Activated CD4-positive, CD25-positive, alpha-beta regulatory T cell treated with anti-CD3 and anti-CD28 coated beads, Interleukin-2, amount 50 U/mL, for 16 hours (primary cell): ENCODE results near the gene KIF17.

ENCODE experiments used
- DNase-seq: peaks from one replicate; pipeline ENCODE4 v3.0.0-alpha.2; 2020; ENCODE audit warnings: low read depth, low spot score

The KIF17 gene

GRCh38 chr1:20626098-20626427 lies 91.7 kb downstream of the KIF17 start:
- DNase-seq, result no peak

DNA sequence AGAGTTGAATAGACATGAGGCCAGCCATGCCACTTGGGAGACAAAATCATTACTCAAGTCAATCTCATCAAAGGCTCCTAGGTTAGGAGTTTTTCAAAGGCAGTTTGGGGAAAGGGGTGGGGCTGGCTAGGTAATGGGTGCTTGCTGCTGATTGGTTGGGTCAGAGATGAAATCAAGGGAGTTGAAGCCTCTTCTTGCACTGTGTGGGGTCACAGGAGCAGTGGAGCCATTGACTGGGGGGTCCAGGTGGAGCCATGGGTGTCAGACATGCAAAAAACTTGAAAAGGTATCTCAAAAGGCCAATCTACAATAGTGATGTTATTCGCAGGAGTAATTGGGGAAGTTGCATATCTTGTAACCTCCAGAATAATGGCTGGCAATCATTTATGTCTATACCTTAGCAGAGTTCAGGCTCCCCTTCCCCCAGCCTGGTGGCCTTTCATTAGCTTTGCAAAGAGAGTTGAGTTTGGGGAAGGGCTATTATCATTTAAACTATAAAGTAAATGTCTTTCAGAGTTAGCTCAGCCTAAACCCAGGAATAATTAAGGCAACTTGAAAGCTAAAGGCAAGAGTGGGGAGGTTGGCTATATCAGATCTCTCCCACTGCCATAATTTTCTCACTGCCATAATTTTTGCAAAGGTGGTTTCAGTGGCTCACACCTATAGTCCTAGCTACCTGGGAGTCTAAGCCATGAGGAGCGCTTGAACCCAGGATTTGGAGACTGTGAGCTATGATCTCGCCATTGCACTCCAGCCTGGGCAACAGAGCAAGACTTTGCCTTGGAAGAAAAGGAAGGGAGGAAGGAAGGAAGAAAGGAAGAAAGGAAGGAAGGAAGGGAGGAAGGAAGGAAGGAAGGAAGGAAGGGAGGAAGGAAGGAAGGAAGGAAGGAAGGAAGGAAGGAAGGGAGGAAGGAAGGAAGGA lies 92.4 kb downstream of the KIF17 start:
- no peak for DNase-seq

DNA sequence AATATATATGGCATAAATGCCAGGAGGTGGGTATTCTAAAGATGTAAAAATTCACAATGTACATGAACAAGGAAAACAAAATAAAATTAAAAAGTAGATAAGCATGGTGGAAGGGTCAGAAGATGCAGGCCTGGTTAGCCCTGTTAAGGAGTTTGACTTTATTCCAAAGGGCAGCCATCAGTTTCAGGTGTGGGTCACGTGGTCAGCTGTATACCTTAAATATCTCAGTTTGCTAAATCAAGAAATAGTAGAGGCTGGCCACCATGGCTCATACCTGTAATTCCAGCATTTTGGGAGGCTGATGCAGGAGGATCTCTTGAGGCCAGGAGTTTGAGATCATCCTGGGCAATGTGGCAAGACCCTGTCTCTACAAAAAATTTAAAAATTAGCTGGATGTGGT lies 93.1 kb downstream of the KIF17 start:
- DNase-seq, result no peak

GRCh38 chr1:20621012-20621411 lies 96.8 kb downstream of the KIF17 start:
- no peak for DNase-seq

DNA sequence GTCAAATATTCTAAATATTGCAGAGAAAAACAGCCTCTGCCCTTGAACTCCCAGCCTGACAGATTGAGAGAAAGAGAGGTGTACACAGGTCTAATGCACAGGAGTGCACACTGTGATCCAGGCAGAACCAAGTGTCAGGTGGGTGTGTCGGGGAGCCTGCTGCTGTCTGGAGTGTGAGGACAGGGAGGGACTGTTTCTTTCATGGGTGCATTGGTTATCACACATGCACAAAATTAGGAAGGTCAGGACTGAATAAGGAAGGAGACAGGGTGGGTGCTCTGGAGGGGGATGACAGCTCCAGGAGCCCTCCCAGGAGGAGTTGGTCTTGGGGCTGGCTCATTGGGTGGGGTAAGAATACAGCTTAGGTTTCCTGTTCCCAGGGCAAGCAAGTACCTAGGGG lies 97.8 kb downstream of the KIF17 start:
- no peak for DNase-seq

GRCh38 chr1:20618550-20618949 lies 99.3 kb downstream of the KIF17 start:
- no peak for DNase-seq

- DNase-seq, result no peak
Measured at GRCh38 chr1:20616847-20617487, 100.8 kb downstream of the KIF17 start.

- no peak for DNase-seq
Measured at GRCh38 chr1:20615946-20616846, 101.6 kb downstream of the KIF17 start.

DNA sequence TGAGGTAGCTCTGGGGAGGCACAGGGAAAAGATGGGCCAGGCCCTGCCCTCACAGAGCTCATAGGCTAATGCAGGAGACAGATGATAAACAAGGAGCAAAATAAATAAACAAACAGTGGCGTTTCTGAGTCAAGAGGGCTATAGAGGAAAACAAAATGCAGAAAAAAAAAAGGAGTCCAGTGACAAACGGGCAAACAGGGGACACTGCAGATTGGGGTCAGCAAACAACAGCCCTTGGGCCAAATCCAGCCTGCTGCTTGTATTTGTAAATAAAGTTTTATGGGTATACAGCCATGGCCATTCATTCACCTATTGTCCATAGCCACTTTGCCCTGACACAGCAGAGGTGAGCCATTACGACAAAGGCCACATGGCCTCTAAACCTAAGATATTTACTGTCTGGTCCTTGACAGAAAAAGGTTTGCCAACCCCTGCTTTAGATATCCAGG lies 103.7 kb downstream of the KIF17 start:
- DNase-seq, result no peak
